HEK293 (cell line): ENCODE results near the gene FSHR.

ENCODE experiments used
- CTCF ChIA-PET: fragments of 350-600 bp; formaldehyde crosslinking; extraction: SDS; loops from one replicate; lab custom pipeline; 2021; ENCODE audit warnings: antibody characterized with exemption; lab: Yijun Ruan, JAX
- POLR2A ChIA-PET: fragments of 300-600 bp; formaldehyde crosslinking; extraction: SDS; loops from one replicate; lab custom pipeline; 2020; ENCODE audit warnings: antibody characterized with exemption, inconsistent platforms; lab: Yijun Ruan, JAX
- H3K27ac ChIP-seq: fragments of 200-500 bp; sonication (Bioruptor generic); 2 replicates; pipeline ENCODE4 v1.5.1; 2014; ENCODE audit warnings: low read depth, low read length, control low read depth, inconsistent platforms; ENCODE audit errors: extremely low read depth
- H3K36me3 ChIP-seq, 2 experiments: fragments of 200-500 bp in 1 of 2; sonication (Bioruptor generic) in 1 of 2; 1 replicate in 1 of 2; 2 replicates in 1 of 2; pipeline ENCODE4 v1.5.1; 2014 to 2017; ENCODE audit warnings: inconsistent platforms in 2 of 2, low read length in 2 of 2; ENCODE audit not compliant: control insufficient read depth in 2 of 2, insufficient read depth in 1 of 2
- H3K4me1 ChIP-seq: fragments of 200-500 bp; sonication (Bioruptor generic); 2 replicates; pipeline ENCODE4 v1.5.1; 2014; ENCODE audit warnings: mild to moderate bottlenecking, low read length, inconsistent platforms; ENCODE audit not compliant: control insufficient read depth, insufficient read depth
- H3K4me3 ChIP-seq: 2 replicates; pipeline ENCODE4 v1.5.1; 2011; ENCODE audit warnings: low read depth, mild to moderate bottlenecking, control low read depth, low read length, moderate library complexity
- H3K9me3 ChIP-seq: fragments of 200-500 bp; sonication (Bioruptor generic); 2 replicates; pipeline ENCODE4 v1.5.1; 2014; ENCODE audit warnings: low read depth, low read length, inconsistent platforms; ENCODE audit not compliant: control insufficient read depth, insufficient read depth
- EGR2 ChIP-seq: fragments of 450-650 bp; formaldehyde crosslinking; IDR thresholded peaks from 2 replicates; pipeline ENCODE4 v1.5.1; 2016; ENCODE audit warnings: low read depth, missing biosample characterization, missing genetic modification characterization
- GLI2 ChIP-seq: fragments of 450-650 bp; formaldehyde crosslinking; IDR thresholded peaks from 2 replicates; pipeline ENCODE4; 2017; ENCODE audit warnings: missing biosample characterization, missing genetic modification characterization, low read depth, borderline replicate concordance
- GLIS1 ChIP-seq: fragments of 450-650 bp; formaldehyde crosslinking; IDR thresholded peaks from 2 replicates; pipeline ENCODE4 v1.5.1; 2016; ENCODE audit warnings: missing biosample characterization, missing genetic modification characterization
- KLF7 ChIP-seq: fragments of 450-650 bp; formaldehyde crosslinking; IDR thresholded peaks from 2 replicates; pipeline ENCODE4 v1.5.1; 2016; ENCODE audit warnings: missing biosample characterization, missing genetic modification characterization, borderline replicate concordance
- PRDM1 ChIP-seq: fragments of 450-650 bp; formaldehyde crosslinking; IDR thresholded peaks from 2 replicates; pipeline ENCODE4; 2016; ENCODE audit warnings: missing biosample characterization, missing genetic modification characterization
- SCRT1 ChIP-seq: fragments of 450-650 bp; formaldehyde crosslinking; IDR thresholded peaks from 2 replicates; pipeline ENCODE4 v1.5.1; 2016; ENCODE audit warnings: missing biosample characterization, missing genetic modification characterization, borderline replicate concordance
- YY1 ChIP-seq: fragments of 450-650 bp; formaldehyde crosslinking; IDR thresholded peaks from 2 replicates; pipeline ENCODE4 v1.5.1; 2018; ENCODE audit warnings: missing biosample characterization, missing genetic modification characterization
- ZBTB8A ChIP-seq: fragments of 450-650 bp; formaldehyde crosslinking; IDR thresholded peaks from 2 replicates; pipeline ENCODE4 v1.5.1; 2016; ENCODE audit warnings: missing biosample characterization, missing genetic modification characterization
- ZFHX2 ChIP-seq: fragments of 450-650 bp; formaldehyde crosslinking; conservative IDR thresholded peaks from 2 replicates; pipeline ENCODE4 v1.5.1; 2016; ENCODE audit warnings: missing biosample characterization, missing genetic modification characterization
- ZNF184 ChIP-seq: fragments of 450-650 bp; IDR thresholded peaks from 2 replicates; pipeline ENCODE4 v1.5.1; 2018; ENCODE audit warnings: missing biosample characterization, mild to moderate bottlenecking, missing genetic modification characterization
- ZNF221 ChIP-seq: fragments of 450-650 bp; formaldehyde crosslinking; IDR thresholded peaks from 2 replicates; pipeline ENCODE4 v1.5.1; 2017; ENCODE audit warnings: missing biosample characterization, missing genetic modification characterization, borderline replicate concordance
- ZNF302 ChIP-seq: fragments of 450-650 bp; formaldehyde crosslinking; IDR thresholded peaks from 2 replicates; pipeline ENCODE4 v1.5.1; 2016; ENCODE audit warnings: missing biosample characterization, missing genetic modification characterization, low read depth
- ZNF398 ChIP-seq: fragments of 450-650 bp; formaldehyde crosslinking; IDR thresholded peaks from 2 replicates; pipeline ENCODE4 v1.5.1; 2017; ENCODE audit warnings: missing biosample characterization, missing genetic modification characterization
- ZNF623 ChIP-seq: fragments of 450-650 bp; formaldehyde crosslinking; IDR thresholded peaks from 2 replicates; pipeline ENCODE4 v1.5.1; 2016; ENCODE audit warnings: missing biosample characterization, missing genetic modification characterization
- ZNF692 ChIP-seq: fragments of 450-650 bp; formaldehyde crosslinking; IDR thresholded peaks from 2 replicates; pipeline ENCODE4 v1.5.1; 2016; ENCODE audit warnings: missing biosample characterization, missing genetic modification characterization
- ZNF707 ChIP-seq: fragments of 450-650 bp; formaldehyde crosslinking; IDR thresholded peaks from 2 replicates; pipeline ENCODE4 v1.5.1; 2016; ENCODE audit warnings: missing biosample characterization, missing genetic modification characterization
- ZNF768 ChIP-seq: fragments of 450-650 bp; formaldehyde crosslinking; IDR thresholded peaks from 2 replicates; pipeline ENCODE4 v1.5.1; 2018; ENCODE audit warnings: missing biosample characterization, mild to moderate bottlenecking, missing genetic modification characterization
- ZNF830 ChIP-seq: fragments of 450-650 bp; IDR thresholded peaks from 2 replicates; pipeline ENCODE4 v1.5.0; 2018; ENCODE audit warnings: missing biosample characterization, missing genetic modification characterization, low read depth, mild to moderate bottlenecking, moderate library complexity
- ZSCAN4 ChIP-seq: fragments of 450-650 bp; formaldehyde crosslinking; IDR thresholded peaks from 2 replicates; pipeline ENCODE4 v1.5.1; 2017; ENCODE audit warnings: missing biosample characterization, missing genetic modification characterization

FSHR gene

GRCh38 chr2:48952614-48953013, 201.7 kb downstream of the FSHR start:
- POLR2A ChIA-PET, result no interaction called here
- no peaks in the 10 kb centered on the region for H3K9me3 ChIP-seq
- no peak for TF ChIP-seq ZBTB8A (tag by site-specific recombination)
- TF ChIP-seq GLIS1, result no peak
- TF ChIP-seq ZNF623 (tag by site-specific recombination), result no peak
- no peak for TF ChIP-seq ZNF768 (tag by site-specific recombination)
- TF ChIP-seq GLI2 (tag by site-specific recombination), result no peak
- no peak for TF ChIP-seq ZFHX2 (tag by site-specific recombination)
- TF ChIP-seq PRDM1 (tag by site-specific recombination), result no peak
- no peak for TF ChIP-seq ZNF184 (tag by site-specific recombination)
- no peak for TF ChIP-seq EGR2
- TF ChIP-seq ZNF830 (tag by site-specific recombination), result no peak
- TF ChIP-seq ZNF692 (tag by site-specific recombination), result no peak
- no peak for TF ChIP-seq ZNF707 (tag by site-specific recombination)
- TF ChIP-seq KLF7 (tag by site-specific recombination), result no peak
- TF ChIP-seq ZNF221 (tag by site-specific recombination), result no peak
- no peak for TF ChIP-seq ZNF302 (tag by site-specific recombination)
- TF ChIP-seq, all 188 proteins: peak for 0
- Histone ChIP-seq H3K36me3 (no peaks in the 10 kb centered on the region), H3K4me1 (no peaks in the 10 kb centered on the region), H3K27ac (no peak overlapping the region), H3K4me3 (no peak overlapping the region)
- CTCF ChIA-PET, result interaction anchor here (0.6 kb wide), 1 partner anchor 97 kb away, joined by 3 read pairs; no protein-coding TSS in a partner anchor

GRCh38 chr2:48952143-48952542, 202.2 kb downstream of the FSHR start:
- TF ChIP-seq YY1 (tag by site-specific recombination) (no peak), ZSCAN4 (tag by site-specific recombination) (no peak), ZNF398 (tag by site-specific recombination) (no peak), SCRT1 (no peak)
- Histone ChIP-seq H3K9me3 (no peaks in the 10 kb centered on the region), H3K27ac (no peak overlapping the region), H3K36me3 (no peaks in the 10 kb centered on the region), H3K4me1 (no peaks in the 10 kb centered on the region), H3K4me3 (no peak overlapping the region)
- ChIA-PET POLR2A (no interaction called here), CTCF (no interaction called here)
